ENCODE data around the gene POU2F3.

The POU2F3 gene

DNA sequence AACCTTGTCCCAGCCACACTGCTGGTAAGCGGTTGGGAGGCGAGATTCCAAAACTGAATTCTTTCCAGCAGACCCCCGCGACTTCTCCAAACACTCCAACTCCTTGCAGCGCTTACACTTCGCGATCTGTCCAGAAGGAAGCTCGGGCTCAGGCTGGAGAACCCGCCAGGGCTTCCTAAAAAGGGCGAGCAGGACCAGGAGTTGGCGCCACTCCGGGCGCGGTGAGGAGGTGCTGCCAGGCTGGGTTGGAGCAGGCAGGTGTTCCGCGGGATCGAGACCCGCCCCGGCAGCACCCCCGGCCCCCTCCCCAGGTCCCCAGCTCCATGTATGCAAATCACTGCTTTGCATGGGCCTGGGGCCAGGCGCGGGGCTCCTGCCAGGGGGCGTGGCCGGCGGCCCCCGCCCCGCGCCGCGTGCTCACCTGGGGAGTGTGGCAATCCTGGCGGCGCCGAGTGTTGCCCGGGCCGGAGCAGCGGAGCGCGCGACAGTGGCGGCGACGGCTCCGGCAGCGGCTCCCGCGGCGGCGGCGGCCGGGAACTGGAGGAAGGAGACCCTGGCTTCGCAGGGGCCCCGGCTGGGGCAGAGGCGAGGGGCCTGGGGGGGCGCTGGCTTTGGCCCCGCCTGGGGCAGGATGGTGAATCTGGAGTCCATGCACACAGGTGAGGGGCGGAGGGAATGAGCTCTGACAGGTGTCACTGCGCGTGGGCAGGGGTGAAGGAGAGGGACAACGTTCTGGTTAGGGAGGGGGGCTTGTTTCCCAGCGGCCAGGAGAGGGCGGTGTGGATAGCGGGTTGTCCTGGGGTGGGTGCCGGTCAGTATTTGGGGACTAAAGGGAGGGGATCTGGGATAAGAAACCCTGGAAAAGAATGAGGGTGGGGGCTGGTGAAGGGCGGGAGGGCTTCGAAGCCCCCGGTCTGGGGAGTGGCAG, at the start of gene POU2F3:
Gene POU2F3 (plus strand): TSS at position 428 of the 928 bp plus-strand sequence. CDS start 204 bp downstream, at position 632.
- no peak for DNase-seq
- in situ Hi-C loops (cut with MboI; ENCODE audit: low pct_unique_long_range_greater_than_20kb, low sequenced_read_pairs), result no loop called here

DNA sequence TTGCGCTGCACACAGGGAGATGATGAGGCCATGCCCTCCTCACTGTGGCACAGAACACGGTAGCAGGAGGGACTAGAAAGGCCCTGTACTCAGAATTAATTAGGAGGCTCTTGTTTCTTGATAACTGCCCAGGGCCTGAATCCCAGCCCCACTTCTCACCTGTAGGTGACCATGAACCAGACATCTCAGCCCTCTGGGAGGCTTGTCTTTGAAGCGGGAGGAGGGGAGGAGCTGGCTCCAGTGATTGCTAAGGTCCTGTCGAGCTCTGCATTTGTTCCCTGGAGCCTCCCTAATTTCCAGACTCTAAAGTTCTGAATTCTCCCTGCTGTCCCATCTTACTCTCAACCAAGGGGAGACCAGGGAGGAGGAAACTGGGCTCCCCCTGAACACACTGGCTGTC, 48.9 kb upstream of the POU2F3 start:
- no peak for DNase-seq
- in situ Hi-C loops (cut with MboI; ENCODE audit: low pct_unique_long_range_greater_than_20kb, low sequenced_read_pairs), result no loop called here

DNA sequence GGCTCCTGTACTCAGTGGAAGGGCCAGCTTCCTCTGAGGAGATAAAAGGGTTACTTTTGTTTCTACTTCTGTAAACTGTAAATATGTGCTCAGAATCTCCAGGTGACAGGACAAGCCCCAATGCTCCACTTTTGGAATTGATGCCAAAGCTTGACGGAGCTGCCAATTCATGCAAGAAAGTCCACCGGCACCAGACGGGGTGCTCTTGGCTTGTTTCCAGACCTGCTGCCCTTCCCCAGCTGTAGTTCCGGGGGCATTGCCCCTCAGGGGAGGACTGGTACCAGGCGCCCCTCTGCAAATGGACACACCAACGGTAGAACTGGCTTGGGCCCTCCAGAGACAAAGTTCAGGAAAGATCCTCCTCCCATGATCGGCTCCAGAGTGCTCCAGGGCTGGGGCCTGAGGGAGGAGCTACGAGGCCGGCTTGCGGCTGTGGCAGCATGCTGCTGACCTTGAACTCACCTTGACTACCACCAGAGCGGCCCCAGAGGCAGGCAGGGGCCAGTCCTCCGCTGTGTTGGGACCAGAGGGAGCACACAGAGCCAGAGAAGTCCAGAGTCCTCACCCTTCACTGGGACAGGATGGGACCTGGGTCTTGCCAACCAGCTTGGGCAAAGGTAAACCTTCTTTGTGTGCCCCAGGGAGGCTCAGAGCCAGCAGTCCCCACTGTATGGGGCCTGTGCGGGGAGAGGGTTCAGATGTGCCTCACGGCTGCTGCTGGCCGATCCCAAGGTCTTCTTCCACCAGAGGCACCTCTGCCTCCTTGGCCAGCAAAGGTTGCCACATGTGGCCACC, 46.9 kb upstream of the POU2F3 start:
- in situ Hi-C loops (cut with MboI; ENCODE audit: low pct_unique_long_range_greater_than_20kb, low sequenced_read_pairs), result no loop called here
- DNase-seq, result no peak

DNA sequence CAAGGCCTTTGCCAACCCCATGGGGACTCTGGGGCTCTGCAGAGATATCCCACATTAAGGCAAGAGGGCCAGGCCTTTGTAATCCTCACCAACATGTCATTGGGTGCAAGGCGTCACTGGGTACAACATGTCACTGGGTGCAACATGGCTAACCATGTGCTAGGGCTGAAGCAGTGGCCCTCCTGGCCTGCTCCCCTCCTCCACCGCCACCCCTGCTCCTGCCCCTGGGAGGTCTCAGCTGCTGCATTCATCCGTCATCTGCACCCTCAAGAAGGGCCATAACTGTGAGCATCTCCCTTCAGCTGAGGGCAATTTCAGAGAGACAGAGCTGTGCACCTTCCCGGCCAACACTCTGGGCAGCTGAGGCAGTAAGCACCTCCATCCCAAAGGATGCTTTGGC, 45.8 kb upstream of the POU2F3 start:
- DNase-seq, result no peak
- in situ Hi-C loops (cut with MboI; ENCODE audit: low pct_unique_long_range_greater_than_20kb, low sequenced_read_pairs), result no loop called here

DNA sequence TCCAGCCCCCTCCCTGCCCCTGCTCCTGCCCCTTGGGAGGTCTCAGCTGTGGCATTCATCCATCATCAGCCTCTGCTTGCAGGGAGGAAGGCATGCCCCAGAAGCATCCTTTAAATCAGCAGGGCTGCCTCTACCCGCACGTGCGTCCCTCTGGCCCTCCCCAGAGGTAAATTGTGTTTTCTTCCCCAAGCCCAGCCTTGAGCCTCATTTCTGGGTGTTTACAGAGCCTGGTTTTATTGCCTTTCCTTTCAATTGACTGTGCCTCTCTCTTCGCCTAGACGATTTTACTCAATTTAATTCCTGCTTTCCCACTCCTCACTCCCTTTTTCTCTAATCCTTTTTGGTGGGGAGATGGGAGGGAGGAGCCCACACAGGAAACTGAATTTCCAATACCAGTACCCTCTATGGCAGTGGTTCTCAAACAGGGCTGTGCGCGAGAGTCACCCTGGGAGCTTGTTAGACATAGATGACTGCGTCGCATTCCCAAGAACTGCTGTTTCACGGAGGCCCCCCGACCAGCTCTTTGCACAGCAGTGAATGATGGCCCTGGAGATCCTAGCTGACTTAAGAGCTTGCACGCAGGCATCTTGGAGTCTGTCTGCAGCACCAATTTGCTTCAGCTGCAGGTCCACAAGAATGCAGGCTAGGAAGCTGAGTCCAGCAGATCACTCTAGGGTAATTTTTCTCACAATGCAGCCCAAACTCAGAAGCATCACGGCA, 44.2 kb upstream of the POU2F3 start:
- DNase-seq, result no peak
- in situ Hi-C loops (cut with MboI; ENCODE audit: low pct_unique_long_range_greater_than_20kb, low sequenced_read_pairs), result no loop called here

DNA sequence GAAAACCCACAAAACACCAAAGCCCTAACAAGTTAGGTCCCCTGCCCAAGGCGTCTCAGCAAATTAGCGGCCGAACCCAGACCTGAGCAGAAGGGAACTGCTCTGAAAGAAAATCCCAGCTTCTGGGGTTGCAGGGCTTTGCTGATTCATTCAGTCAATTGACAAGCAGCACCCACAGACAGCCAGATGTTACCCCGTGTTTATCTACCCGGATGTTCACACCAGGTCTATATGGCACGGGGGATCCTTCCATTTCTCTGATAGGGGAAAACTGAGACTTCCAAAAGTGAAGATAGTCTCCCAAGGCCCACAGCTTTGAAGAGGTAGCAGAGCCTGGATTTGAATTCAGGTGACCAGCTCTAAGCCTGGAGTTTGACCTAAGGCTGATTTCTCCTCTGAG, 43.1 kb upstream of the POU2F3 start:
- DNase-seq, result no peak
- in situ Hi-C loops (cut with MboI; ENCODE audit: low pct_unique_long_range_greater_than_20kb, low sequenced_read_pairs), result no loop called here

DNA sequence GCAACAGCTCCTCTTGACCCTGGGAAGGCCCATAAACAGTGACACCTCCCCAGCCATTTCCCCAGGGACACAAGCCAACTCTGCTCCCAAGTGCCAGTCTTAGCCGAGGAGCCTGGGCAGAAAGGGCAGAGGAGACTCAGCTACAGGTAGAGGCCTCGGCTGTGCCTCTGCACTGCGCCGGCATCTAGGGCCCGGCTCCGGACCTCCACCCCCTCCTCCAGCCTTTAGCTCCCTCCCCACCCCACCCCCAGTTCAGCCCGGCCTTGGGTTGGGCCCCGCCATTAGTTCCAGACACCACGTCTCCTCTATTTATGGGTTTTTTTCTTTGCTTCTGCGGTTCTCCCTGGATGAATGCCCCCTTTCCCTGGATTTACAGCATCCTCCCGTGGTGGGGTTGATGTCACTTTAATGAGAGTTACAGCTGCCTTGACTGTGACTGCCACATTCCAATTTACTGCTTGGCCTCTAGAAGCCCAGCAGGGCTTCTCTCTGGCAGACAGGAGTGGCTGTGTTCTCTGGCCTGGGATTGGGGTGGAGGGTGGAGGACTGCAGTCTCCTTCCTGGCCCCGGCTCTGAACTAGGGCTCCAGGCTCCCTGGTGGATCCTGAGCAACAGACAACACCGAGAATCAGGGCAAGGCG, 42.6 kb upstream of the POU2F3 start:
- in situ Hi-C loops (cut with MboI; ENCODE audit: low pct_unique_long_range_greater_than_20kb, low sequenced_read_pairs), result no loop called here
- no peak for DNase-seq

DNA sequence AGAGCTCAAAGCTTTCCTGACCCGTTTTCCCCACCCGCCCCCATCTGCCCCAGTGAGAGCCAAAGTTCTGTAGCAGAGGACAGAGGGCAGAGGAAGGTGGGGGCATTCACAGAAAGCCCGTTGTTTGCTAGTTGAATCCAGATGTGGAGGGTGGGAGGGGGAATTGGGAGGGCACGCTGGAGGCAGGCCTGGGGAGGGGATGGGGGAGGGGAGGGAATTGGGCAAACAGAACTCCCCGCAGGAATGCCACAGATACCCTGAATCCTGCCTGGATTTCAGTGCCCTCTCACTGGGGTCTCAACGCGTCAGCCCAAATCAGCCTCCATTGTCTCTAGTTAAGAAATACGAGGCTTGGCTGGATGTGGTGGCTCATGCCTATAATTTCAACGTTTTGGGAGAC, 42.0 kb upstream of the POU2F3 start:
- no peak for DNase-seq
- in situ Hi-C loops (cut with MboI; ENCODE audit: low pct_unique_long_range_greater_than_20kb, low sequenced_read_pairs), result no loop called here

DNA sequence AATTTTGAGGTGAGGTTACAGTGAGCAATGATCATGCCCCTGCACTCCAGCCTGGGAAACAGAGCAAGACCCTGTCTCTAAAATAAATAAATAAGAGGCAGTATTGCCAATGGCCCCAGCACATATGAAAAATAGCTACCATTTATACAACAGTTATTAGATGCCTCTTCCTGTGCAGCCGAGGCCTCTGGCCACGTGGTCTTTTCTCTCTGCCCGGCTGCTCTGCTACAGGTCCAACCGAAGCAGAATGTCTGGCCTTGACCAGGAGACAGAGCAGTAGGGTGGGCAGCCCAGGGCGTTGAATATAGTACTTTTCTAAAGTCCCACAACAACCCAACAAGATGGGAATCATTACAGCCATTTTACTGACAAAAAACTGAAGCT, 41.5 kb upstream of the POU2F3 start:
- no peak for DNase-seq
- in situ Hi-C loops (cut with MboI; ENCODE audit: low pct_unique_long_range_greater_than_20kb, low sequenced_read_pairs), result no loop called here

DNA sequence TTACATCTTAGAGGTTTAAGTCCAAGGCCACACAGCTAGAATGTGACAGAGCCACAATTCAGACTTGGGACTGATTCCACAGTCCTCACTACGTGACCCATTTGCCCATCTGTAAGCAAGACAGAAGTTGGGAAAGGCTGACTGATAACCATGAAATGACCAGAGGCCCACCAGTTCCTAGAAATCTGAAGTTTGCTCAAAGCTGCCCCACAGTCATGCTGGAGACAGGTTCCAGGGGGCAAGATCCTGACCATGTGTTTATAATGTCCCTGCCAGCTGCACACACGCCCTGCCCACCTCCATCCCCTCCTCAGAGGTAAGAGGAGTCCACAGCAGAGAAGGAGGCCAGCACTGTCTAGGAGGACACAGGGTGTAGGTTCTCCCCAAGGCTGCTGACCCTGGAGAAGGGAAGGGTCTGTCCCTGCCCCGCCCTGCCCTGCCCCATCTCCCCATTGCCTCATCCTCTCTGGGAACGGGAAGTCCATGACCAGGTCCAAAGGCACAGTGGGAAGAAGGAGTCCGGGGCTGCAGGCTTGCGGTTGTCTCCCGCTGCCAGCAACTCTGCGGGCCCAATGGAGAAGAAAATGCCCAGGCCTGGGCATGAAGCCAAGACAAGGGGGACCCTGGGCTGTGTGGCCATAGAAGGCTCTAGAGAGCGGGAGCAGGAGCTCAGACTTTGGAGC, 41.0 kb upstream of the POU2F3 start:
- DNase-seq, result no peak
- in situ Hi-C loops (cut with MboI; ENCODE audit: low pct_unique_long_range_greater_than_20kb, low sequenced_read_pairs), result no loop called here

DNA sequence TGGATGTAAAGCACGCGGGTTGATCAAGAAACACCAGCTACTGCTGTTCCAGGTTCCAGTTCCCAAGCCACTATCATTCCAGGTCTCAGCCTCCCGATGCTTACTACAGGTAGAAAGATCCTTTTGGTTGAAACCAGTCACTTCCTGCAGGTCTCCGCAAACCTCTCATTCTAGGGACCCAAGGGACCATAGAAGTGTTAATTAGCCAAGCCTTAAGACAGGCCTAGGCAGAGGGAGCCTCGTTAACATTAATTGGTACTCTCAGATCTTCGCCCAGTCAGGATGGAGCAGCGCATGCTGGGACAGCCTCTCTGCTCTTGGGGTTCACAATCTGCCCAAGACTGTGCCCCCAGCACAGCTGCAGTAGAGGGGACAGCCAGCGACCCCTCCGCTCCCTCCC, 40.3 kb upstream of the POU2F3 start:
- in situ Hi-C loops (cut with MboI; ENCODE audit: low pct_unique_long_range_greater_than_20kb, low sequenced_read_pairs), result no loop called here
- DNase-seq, result no peak

DNA sequence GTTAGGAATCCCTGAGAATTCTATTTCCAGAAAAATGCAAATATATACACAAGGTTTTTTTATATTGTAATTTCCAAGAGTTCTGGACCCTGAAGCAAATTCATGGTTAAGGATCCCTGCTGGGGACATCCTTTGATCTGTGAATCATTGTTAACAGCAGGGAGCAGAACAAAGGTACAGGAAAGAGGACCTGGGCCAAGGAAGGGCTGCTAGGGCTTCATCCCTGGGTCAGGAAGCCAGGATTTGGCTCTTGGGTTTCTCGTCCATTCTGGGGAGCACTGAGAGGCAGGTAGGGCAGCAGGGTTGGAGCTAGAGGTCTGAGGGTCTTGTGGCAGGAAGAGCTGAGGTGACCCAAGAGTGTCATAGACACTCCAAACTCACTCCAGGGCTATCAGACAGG, 39.3 kb upstream of the POU2F3 start:
- in situ Hi-C loops (cut with MboI; ENCODE audit: low pct_unique_long_range_greater_than_20kb, low sequenced_read_pairs), result no loop called here
- DNase-seq, result no peak

DNA sequence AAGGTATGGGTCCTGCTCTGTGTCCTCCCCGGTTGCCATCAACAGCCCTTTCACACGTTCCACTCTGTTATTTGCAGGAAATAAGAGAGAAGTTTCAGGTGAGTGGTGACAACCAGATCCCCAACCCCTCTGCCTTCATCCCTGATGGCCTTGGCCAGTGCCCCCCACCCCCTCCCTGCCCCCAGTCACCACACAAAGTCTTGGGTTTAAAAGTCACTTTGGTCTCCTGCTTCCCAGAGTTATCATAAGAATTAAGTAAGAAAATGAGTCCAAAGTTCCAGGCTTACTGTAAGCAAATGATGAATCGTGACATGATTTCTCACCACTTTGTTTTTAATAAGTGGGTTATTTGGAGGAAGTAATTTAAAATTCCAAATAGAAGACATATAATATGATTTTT, 38.3 kb upstream of the POU2F3 start:
- DNase-seq, result no peak
- in situ Hi-C loops (cut with MboI; ENCODE audit: low pct_unique_long_range_greater_than_20kb, low sequenced_read_pairs), result no loop called here

DNA sequence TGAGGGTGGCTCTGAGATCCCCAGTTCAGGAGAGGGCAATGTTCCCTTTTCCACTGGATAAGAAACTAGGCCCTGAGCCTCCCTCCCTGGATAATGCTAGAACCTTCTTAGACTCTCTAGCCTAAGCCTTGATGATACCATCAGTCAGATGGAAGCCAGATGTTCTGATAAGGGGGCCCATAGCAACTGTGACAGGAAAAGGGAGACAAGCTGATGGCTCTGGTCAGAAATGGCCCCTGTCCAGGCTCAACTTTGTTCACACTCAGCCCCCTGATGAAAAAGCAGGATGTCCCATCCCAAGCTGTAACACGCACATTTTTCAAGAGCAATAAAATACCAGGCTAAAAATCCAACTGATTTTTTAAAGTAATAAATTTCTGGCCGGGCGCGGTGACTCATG, 36.3 kb upstream of the POU2F3 start:
- no peak for DNase-seq
- in situ Hi-C loops (cut with MboI; ENCODE audit: low pct_unique_long_range_greater_than_20kb, low sequenced_read_pairs), result no loop called here

DNA sequence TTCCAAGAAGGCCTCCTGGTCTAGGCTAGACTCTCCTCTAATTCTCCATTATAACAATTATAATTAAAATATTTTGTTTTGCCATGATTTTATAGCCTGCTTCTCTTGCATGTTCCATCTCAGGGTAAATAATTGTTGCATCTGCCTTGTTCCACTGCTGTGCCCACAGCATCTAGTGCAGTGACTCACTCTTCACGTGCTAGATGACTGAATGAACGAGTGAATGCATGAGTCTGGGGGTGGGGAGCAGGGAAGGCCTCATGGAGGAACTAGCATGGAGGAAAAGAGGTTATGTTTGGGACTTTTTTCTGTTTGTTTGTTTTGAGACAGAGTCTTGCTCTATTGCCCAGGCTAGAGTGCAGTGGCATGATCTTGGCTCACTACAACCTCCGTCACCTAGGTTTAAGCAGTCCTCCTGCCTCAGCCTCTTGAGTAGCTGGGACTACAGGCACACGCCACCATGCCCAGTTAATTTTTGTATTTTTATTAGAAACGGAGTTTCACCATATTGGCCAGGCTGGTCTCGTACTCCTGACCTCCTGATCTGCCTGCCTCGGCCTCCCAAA, 34.3 kb upstream of the POU2F3 start:
- DNase-seq, result no peak
- in situ Hi-C loops (cut with MboI; ENCODE audit: low pct_unique_long_range_greater_than_20kb, low sequenced_read_pairs), result no loop called here

DNA sequence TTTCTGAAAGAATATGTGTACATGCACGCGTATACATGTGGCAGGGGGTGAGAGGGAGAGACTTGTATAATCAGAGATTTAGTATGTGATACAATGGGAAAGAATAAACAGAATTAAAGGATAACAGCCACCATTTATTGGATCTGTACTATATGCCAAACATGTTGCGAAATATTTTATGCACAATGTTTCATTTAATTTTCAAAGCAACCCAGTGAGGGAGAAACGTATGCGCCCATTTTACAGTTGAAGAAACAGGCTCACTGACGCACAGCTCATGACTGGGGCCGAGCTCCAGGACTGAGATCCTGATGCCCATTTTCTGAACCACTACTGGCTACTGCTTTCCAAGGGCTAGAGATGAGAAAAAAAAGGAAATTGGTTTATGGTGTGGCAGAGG, 32.4 kb upstream of the POU2F3 start:
- DNase-seq, result no peak
- in situ Hi-C loops (cut with MboI; ENCODE audit: low pct_unique_long_range_greater_than_20kb, low sequenced_read_pairs), result no loop called here

DNA sequence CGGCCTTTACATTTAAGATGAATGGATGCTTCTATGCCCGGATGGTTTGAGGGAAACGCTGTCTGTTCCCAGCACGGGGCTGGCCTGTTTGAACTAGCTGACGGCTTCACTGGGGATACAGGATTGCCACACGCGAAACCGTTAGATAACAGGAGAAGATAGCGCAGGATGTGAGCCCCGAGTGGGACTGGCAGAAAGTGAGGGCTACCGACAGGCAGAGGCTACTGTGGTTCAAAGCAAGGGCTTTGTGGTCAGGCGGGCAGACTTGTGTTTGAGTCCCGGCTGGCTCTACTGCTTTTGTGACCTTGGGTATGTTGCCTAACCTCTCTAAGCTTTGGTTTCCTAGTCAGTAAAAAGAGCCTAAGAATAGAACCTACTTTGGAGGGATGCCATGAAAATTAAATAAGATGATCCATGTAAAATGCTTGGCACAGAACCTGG, 31.9 kb upstream of the POU2F3 start:
- in situ Hi-C loops (cut with MboI; ENCODE audit: low pct_unique_long_range_greater_than_20kb, low sequenced_read_pairs), result no loop called here
- DNase-seq, result peak; percentile 55

DNA sequence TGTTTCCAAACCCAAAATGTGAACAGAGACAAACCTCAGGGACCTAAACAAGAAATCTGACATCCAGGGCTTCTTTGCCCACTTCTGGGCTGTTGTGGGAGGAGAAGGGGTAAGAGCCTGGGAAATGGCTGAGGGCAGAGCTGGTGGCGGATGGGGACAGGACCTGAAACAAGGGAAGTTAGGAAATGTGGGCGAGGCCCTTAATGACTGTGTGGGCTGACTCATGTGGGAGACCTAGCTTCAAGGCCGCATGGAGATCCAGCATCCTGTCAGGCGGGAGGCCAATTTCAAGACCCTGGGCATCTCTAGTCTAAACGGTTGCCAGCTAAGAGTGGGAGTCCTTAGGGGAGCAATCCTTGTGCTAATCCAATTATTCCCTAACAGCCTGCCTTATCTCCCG, 31.2 kb upstream of the POU2F3 start:
- peak; percentile 76 for DNase-seq
- in situ Hi-C loops (cut with MboI; ENCODE audit: low pct_unique_long_range_greater_than_20kb, low sequenced_read_pairs), result no loop called here
